H1 (cell line): ENCODE measurements around the gene OR5AS1. TPM values are rescaled to one million over a fixed set of nuclear protein-coding genes. Genes with fewer than 3 reads are reported as not detected.

Experiments
- CEBPB ChIP-seq: IDR thresholded peaks from 2 replicates; pipeline ENCODE4 v1.6.1; 2012; ENCODE audit warnings: low read depth, low read length
- CHD7 ChIP-seq: fragments of 300-600 bp; sonication (generic); IDR thresholded peaks from 2 replicates; pipeline ENCODE4 v1.7.1; 2012; ENCODE audit warnings: low read length, moderate library complexity, mild to moderate bottlenecking, inconsistent platforms; ENCODE audit not compliant: insufficient replicate concordance
- CTCF ChIP-seq, 3 experiments: IDR thresholded peaks; 1 replicate in 2 of 3; 2 replicates in 1 of 3; pipeline versions ENCODE4 v1.5.1 to v1.6.1; 2011; ENCODE audit warnings: low read length in 3 of 3, mild to moderate bottlenecking in 3 of 3, inconsistent platforms in 2 of 3, low read depth in 1 of 3, moderate library complexity in 1 of 3; ENCODE audit not compliant: insufficient read depth in 1 of 3; ENCODE audit errors: control extremely low read depth in 1 of 3
- HDAC6 ChIP-seq: IDR thresholded peaks from one replicate; pipeline ENCODE4 v1.7.1; 2012; ENCODE audit warnings: low read depth, mild to moderate bottlenecking, inconsistent platforms, low read length, moderate library complexity
- RAD21 ChIP-seq, 2 experiments: IDR thresholded peaks in 1 of 2; conservative IDR thresholded peaks in 1 of 2; 2 replicates each; pipeline ENCODE4 v1.6.1; 2011; ENCODE audit warnings: low read depth in 2 of 2, low read length in 2 of 2, improper control_type of control experiment in 1 of 2, inconsistent platforms in 1 of 2, mild to moderate bottlenecking in 1 of 2, moderate library complexity in 1 of 2
- SIN3A ChIP-seq, 2 experiments: IDR thresholded peaks in 1 of 2; conservative IDR thresholded peaks in 1 of 2; 2 replicates each; pipeline ENCODE4 v1.6.1; 2011 to 2012; ENCODE audit warnings: low read length in 2 of 2, improper control_type of control experiment in 1 of 2, low read depth in 1 of 2, mild to moderate bottlenecking in 1 of 2
- SP1 ChIP-seq: IDR thresholded peaks from 2 replicates; pipeline ENCODE4 v1.6.1; 2011; ENCODE audit warnings: low read depth, low read length
- TAF1 ChIP-seq: IDR thresholded peaks from 2 replicates; pipeline ENCODE4 v1.6.1; 2011; ENCODE audit warnings: mild to moderate bottlenecking, low read depth, low read length
- TAF7 ChIP-seq: optimal IDR thresholded peaks from 2 replicates; pipeline ENCODE3; 2011; ENCODE audit warnings: low read depth, mild to moderate bottlenecking, inconsistent platforms, low read length, moderate library complexity, borderline replicate concordance
- polyA plus RNA-seq, 7 experiments: library from polyadenylated mRNA; depleted of rRNA in 3 of 7; stranded (reverse) in 5 of 7; unstranded in 2 of 7; fragments of >200 nt in 5 of 7; fragments of 200-250 nt in 2 of 7; gene quantifications; 1 replicate in 5 of 7; 2 replicates in 1 of 7; 4 replicates in 1 of 7; pipeline versions ENCODE4 v1.2.1 to v1.2.3, GENCODE V29; 2011 to 2013; ENCODE audit warnings: missing spikeins in 2 of 7, mixed read lengths in 2 of 7
- total RNA-seq: library from RNA; stranded (reverse); fragmentation: NEBNext Ultra II Directional; extraction: Animal tissue kit (Norgen Biotek cat#: 25700); gene quantifications from 2 replicates; pipeline ENCODE4 v1.2.1, GENCODE V29; 2021

OR5AS1 gene
- total and polyA plus RNA-seq, 2 of the 8 experiments (the other 6 are each of a cell fraction or from before 2014, with no cell fraction given), result not detected

- TF ChIP-seq CHD7 (no peak), TAF7 (no peak), TAF1 (no peak), SIN3A (conservative IDR thresholded peaks at IDR 0.05 in 1 of 2, IDR thresholded peaks at IDR 0.05 in 1 of 2; ENCODE audit: low read depth in 1 of 2, low read length in 2 of 2) (no peak), CEBPB (no peak), RAD21 (IDR thresholded peaks at IDR 0.05 in 1 of 2, conservative IDR thresholded peaks at IDR 0.05 in 1 of 2; ENCODE audit: low read depth in 2 of 2, low read length in 2 of 2) (no peak), SP1 (no peak), HDAC6 (no peak), CTCF (IDR thresholded peaks at IDR 0.05; ENCODE audit: control extremely low read depth in 1 of 3, insufficient read depth in 1 of 3, low read depth in 1 of 3, low read length in 3 of 3) (no peak)
Measured at GRCh38 chr11:56010716-56011115, 16.7 kb upstream of the OR5AS1 start (continued).
